ENCODE measurements around the gene APOE.

DNA sequence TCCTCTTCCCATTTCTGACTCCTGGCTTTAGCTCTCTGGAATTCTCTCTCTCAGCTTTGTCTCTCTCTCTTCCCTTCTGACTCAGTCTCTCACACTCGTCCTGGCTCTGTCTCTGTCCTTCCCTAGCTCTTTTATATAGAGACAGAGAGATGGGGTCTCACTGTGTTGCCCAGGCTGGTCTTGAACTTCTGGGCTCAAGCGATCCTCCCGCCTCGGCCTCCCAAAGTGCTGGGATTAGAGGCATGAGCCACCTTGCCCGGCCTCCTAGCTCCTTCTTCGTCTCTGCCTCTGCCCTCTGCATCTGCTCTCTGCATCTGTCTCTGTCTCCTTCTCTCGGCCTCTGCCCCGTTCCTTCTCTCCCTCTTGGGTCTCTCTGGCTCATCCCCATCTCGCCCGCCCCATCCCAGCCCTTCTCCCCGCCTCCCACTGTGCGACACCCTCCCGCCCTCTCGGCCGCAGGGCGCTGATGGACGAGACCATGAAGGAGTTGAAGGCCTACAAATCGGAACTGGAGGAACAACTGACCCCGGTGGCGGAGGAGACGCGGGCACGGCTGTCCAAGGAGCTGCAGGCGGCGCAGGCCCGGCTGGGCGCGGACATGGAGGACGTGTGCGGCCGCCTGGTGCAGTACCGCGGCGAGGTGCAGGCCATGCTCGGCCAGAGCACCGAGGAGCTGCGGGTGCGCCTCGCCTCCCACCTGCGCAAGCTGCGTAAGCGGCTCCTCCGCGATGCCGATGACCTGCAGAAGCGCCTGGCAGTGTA, 2.7 kb downstream of the APOE start:
- TF ChIP-seq, protein P1, sequence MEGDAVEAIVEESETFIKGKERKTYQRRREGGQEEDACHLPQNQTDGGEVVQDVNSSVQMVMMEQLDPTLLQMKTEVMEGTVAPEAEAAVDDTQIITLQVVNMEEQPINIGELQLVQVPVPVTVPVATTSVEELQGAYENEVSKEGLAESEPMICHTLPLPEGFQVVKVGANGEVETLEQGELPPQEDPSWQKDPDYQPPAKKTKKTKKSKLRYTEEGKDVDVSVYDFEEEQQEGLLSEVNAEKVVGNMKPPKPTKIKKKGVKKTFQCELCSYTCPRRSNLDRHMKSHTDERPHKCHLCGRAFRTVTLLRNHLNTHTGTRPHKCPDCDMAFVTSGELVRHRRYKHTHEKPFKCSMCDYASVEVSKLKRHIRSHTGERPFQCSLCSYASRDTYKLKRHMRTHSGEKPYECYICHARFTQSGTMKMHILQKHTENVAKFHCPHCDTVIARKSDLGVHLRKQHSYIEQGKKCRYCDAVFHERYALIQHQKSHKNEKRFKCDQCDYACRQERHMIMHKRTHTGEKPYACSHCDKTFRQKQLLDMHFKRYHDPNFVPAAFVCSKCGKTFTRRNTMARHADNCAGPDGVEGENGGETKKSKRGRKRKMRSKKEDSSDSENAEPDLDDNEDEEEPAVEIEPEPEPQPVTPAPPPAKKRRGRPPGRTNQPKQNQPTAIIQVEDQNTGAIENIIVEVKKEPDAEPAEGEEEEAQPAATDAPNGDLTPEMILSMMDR (IDR thresholded peaks at IDR 0.05; ENCODE audit: insufficient read depth, low read depth, low read length) = no peak
- TF ChIP-seq EZH2 (IDR thresholded peaks at IDR 0.05; ENCODE audit: insufficient read depth, low read length) = no peak

All from astrocyte (in vitro differentiated cells and primary cell).